GM21737 (cell line): Measurements from ENCODE around the gene EPHB6.

Experiments used
- ATAC-seq: cut with Tn5 transposase; IDR thresholded peaks from one replicate; pipeline ENCODE4 v1.9.1; 2021; ENCODE audit warnings: mild to moderate bottlenecking, moderate library complexity; ENCODE audit not compliant: unreplicated experiment

The EPHB6 gene

GRCh38 chr7:142863891-142864685 lies 9.2 kb downstream of the EPHB6 start:
- ATAC-seq: no peak

- no peak for ATAC-seq
Measured at GRCh38 chr7:142864980-142865747, 10.3 kb downstream of the EPHB6 start.

GRCh38 chr7:142865766-142866165 lies 10.9 kb downstream of the EPHB6 start:
- no peak for ATAC-seq

GRCh38 chr7:142866361-142867096 lies 11.7 kb downstream of the EPHB6 start:
- ATAC-seq: no peak

GRCh38 chr7:142867097-142867378 lies 12.2 kb downstream of the EPHB6 start:
- ATAC-seq: no peak

- ATAC-seq: no peak
Measured at GRCh38 chr7:142867398-142868187, 12.7 kb downstream of the EPHB6 start.

- ATAC-seq: no peak
Measured at GRCh38 chr7:142868188-142868985, 13.5 kb downstream of the EPHB6 start.

GRCh38 chr7:142868986-142869415 lies 14.1 kb downstream of the EPHB6 start:
- no peak for ATAC-seq

- ATAC-seq: no peak
Measured at GRCh38 chr7:142869434-142869833, 14.6 kb downstream of the EPHB6 start.

GRCh38 chr7:142870147-142870559 lies 15.3 kb downstream of the EPHB6 start:
- no peak for ATAC-seq

- no peak for ATAC-seq
Measured at GRCh38 chr7:142870566-142871259, 15.8 kb downstream of the EPHB6 start.

GRCh38 chr7:142871260-142872105 lies 16.6 kb downstream of the EPHB6 start:
- no peak for ATAC-seq

GRCh38 chr7:142872106-142872675 lies 17.3 kb downstream of the EPHB6 start:
- ATAC-seq: no peak

- no peak for ATAC-seq
Measured at GRCh38 chr7:142873281-142873784, 18.5 kb downstream of the EPHB6 start.

GRCh38 chr7:142873871-142874270 lies 19.0 kb downstream of the EPHB6 start:
- no peak for ATAC-seq

- ATAC-seq: no peak
Measured at GRCh38 chr7:142874409-142874808, 19.5 kb downstream of the EPHB6 start.

- no peak for ATAC-seq
Measured at GRCh38 chr7:142874837-142875236, 20.0 kb downstream of the EPHB6 start.

GRCh38 chr7:142875456-142875855 lies 20.6 kb downstream of the EPHB6 start:
- ATAC-seq: no peak
